Heart left ventricle (tissue), 16 donors: ENCODE results near the gene KIF13A. TPM values are rescaled to one million over a fixed set of nuclear protein-coding genes. Genes with fewer than 3 reads are reported as not detected.
A peak's percentile ranks its signal among the peaks of the same experiment; 100 is the strongest.

Experiments used
- ATAC-seq, 4 donors: fragments of 200-7000 bp; cut with Tn5 transposase; one replicate each; pipeline ENCODE4 v1.9.1; 2020 to 2022; ENCODE audit warnings: moderate library complexity in 4 of 4, mild to moderate bottlenecking in 3 of 4, moderate number of reproducible peaks in 1 of 4
- DNase-seq, 5 donors: peaks; one replicate each; pipeline ENCODE4 v3.0.0-alpha.2; 2020
- H3K27ac ChIP-seq, 12 donors: fragments of 200-600 bp; sonication (generic) in 4 of 12; one replicate each; pipeline versions ENCODE4 v1.5.0 to v1.8.0; 2016 to 2022; ENCODE audit warnings: mild to moderate bottlenecking in 2 of 12
- H3K27me3 ChIP-seq, 9 donors: fragments of 200-600 bp; sonication (generic) in 2 of 9; one replicate each; pipeline versions ENCODE4 v1.5.1 to v1.8.0; 2016 to 2022; ENCODE audit warnings: mild to moderate bottlenecking in 3 of 9
- H3K36me3 ChIP-seq, 9 donors: fragments of 200-600 bp; sonication (generic) in 2 of 9; one replicate each; pipeline versions ENCODE4 v1.5.0 to v1.8.0; 2018 to 2022; ENCODE audit warnings: mild to moderate bottlenecking in 2 of 9
- H3K4me1 ChIP-seq, 12 donors: fragments of 200-600 bp; sonication (generic) in 4 of 12; one replicate each; pipeline versions ENCODE4 v1.5.0 to v1.8.0; 2016 to 2022; ENCODE audit warnings: mild to moderate bottlenecking in 3 of 12
- H3K4me3 ChIP-seq, 12 donors: fragments of 200-600 bp; sonication (generic) in 4 of 12; one replicate each; pipeline versions ENCODE4 v1.5.0 to v1.8.0; 2017 to 2022; ENCODE audit warnings: mild to moderate bottlenecking in 9 of 12, moderate library complexity in 4 of 12
- H3K9me3 ChIP-seq, 12 donors: fragments of 200-600 bp; sonication (generic) in 4 of 12; one replicate each; pipeline versions ENCODE4 v1.5.0 to v1.8.0; 2016 to 2022; ENCODE audit warnings: mild to moderate bottlenecking in 1 of 12
- POLR2A ChIP-seq, 2 donors: fragments of 450-650 bp; IDR thresholded peaks; one replicate each; pipeline ENCODE4 v1.6.1; 2017; ENCODE audit warnings: antibody characterized with exemption in 2 of 2, mild to moderate bottlenecking in 2 of 2, moderate library complexity in 2 of 2
- WGBS, 4 donors: extraction: QIAGEN DNeasy Blood & Tissue Kit in 2 of 4; methylation state at CpG; one replicate each; pipeline versions ENCODE4 v1.1.5 to v1.1.7; 2013 to 2018; 5-methylcytosine and 5-hydroxymethylcytosine counted together
- intact Hi-C, 10 donors: fragments of 100-400 bp; cut with DNase I; formaldehyde crosslinking; loops; one replicate each; pipeline versions ENCODE4 v1.11.1 to v1.14.2; 2022
- polyA plus RNA-seq, 2 donors: library from polyadenylated mRNA; stranded (reverse); fragments of 200-250 nt; gene quantifications; one replicate each; pipeline ENCODE4 v1.2.3, GENCODE V29; 2013
- total RNA-seq, 9 donors: library from RNA; depleted of rRNA in 2 of 9; stranded (reverse); fragments of >200 nt in 2 of 9; fragmentation: NEBNext Ultra II Directional in 3 of 9; extraction: Animal tissue kit (Norgen Biotek cat#: 25700) in 3 of 9; gene quantifications; one replicate each; pipeline versions ENCODE4 v1.1.0 to v1.2.4, GENCODE V29; 2016 to 2023
- TF ChIP-seq, protein P1 (sequence below), 12 donors: fragments of 200-600 bp; sonication (generic) in 4 of 12; IDR thresholded peaks; one replicate each; pipeline versions ENCODE4 v1.5.0 to v1.8.0; 2018 to 2022; ENCODE audit warnings: antibody characterized with exemption in 12 of 12, mild to moderate bottlenecking in 5 of 12
- donor health status: ischemic (EF 13 %, LVEDD 7.1; RV severe dilation, severe dysfunction).
- donor health status: healthy with polysubstance abuse.
- donor health status: DM: no; HTN: yes; CAD: no.
- donor health status: DM: no; HTN: no; CAD: no.
- donor health status: ischemic (EF 25% LVEDD 6.9; RV normal size, moderate dysfunction).
- donor health status: ischemic (EF 25% LVEDD 5.7; RV mildly dilated, moderate dysfunction).
- donor health status: healthy.
- donor health status: DM: yes; HTN: yes; CAD: no.
- donor health status: ischemic (EF 35%, LVEDD 5.7; RV mildly dilated, moderate dysfunction).
- donor health status: nonischemic (EF 11% LVEDD 7.7; RV severe dilation, severe dysfunction).
- donor health status: DM: yes; HTN: yes; CAD: no.
- donor health status: PGD.
- donor health status: ischemic (EF 29% LVEDD 5.4; RV normal size, mild dysfunction).
- donor health status: nonischemic (EF 23%, LVEDD 6.1; RV moderate dilation, normal function).

The KIF13A gene
- total and polyA plus RNA-seq, 11 donors: 17.1 to 148 (median 72.2) TPM

DNA sequence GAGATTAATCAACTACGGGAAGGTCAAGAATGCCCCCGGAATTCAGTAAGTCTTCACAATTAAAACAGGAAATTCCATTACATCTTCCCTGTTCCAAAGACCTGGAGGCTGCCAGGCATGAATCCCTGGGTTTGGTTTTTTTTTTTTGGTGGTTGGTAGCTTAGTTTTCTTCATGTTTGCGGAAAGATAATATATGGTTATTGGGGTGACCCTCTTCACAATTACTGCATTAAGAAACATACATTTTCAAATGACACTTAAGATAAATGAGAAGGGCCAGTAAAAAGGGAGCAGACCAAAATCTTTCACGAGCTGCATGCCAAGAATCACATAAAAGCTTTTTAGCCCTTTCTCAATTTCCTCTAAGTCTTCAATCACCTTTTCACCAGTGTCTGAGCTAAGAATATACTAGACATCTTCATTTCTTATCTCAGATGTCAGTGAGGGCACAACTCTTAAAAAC lies 64.0 kb downstream of the KIF13A start:
- 34 to 44% (median 37%) methylated on average over 4 of the region's 4 CpGs for WGBS, 4 donors
- no peak overlapping the region for H3K4me3 ChIP-seq
- no peak for ATAC-seq
- peak overlapping the region in 10 of 12 donors; percentile 13 to 86 (median 62) for H3K27ac ChIP-seq
- intact Hi-C loops: loop anchor here in 2 of 10 donors (5.0 to 10.0 kb wide), 2 partner anchors 56 to 59 kb away; no protein-coding TSS in a partner anchor
- no peak for TF ChIP-seq POLR2A (IDR thresholded peaks at IDR 0.05)
- TF ChIP-seq, protein P1, sequence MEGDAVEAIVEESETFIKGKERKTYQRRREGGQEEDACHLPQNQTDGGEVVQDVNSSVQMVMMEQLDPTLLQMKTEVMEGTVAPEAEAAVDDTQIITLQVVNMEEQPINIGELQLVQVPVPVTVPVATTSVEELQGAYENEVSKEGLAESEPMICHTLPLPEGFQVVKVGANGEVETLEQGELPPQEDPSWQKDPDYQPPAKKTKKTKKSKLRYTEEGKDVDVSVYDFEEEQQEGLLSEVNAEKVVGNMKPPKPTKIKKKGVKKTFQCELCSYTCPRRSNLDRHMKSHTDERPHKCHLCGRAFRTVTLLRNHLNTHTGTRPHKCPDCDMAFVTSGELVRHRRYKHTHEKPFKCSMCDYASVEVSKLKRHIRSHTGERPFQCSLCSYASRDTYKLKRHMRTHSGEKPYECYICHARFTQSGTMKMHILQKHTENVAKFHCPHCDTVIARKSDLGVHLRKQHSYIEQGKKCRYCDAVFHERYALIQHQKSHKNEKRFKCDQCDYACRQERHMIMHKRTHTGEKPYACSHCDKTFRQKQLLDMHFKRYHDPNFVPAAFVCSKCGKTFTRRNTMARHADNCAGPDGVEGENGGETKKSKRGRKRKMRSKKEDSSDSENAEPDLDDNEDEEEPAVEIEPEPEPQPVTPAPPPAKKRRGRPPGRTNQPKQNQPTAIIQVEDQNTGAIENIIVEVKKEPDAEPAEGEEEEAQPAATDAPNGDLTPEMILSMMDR (IDR thresholded peaks at IDR 0.05): no peak
- no peaks in the 10 kb centered on the region for H3K36me3 ChIP-seq
- no peaks in the 10 kb centered on the region for H3K9me3 ChIP-seq
- H3K27me3 ChIP-seq: no peaks in the 10 kb centered on the region
- no peak for DNase-seq
- peaks cover 0 to 98% (median 64%) of the 10 kb centered on the region in 12 donors for H3K4me1 ChIP-seq

DNA sequence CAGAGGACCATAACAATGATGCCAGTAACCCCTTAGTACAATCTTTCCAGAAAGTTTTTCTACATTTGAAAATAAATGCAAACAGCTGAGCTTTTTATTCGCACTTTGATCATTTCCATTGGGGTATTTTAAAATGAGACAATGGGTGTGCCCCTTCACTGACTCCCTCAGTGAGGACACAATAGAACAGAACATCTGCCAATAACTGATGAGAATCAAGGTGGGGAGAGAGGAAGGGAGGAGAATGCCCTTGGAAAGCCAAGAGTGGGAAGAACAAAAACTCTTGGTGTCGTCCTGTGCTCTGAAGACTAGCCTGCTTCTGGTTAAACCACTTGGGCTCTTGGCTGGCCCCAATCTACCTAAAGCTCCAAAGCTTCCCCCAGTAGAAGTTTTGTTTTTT lies 66.0 kb downstream of the KIF13A start:
- Histone ChIP-seq H3K4me1 (peaks cover 0 to 93% (median 63%) of the 10 kb centered on the region in 12 donors), H3K4me3 (no peak overlapping the region), H3K36me3 (no peaks in the 10 kb centered on the region), H3K27me3 (no peaks in the 10 kb centered on the region), H3K27ac (peak overlapping the region in 8 of 12 donors; percentile 3 to 62 (median 28)), H3K9me3 (no peaks in the 10 kb centered on the region)
- no peak for DNase-seq
- 53 to 69% (median 58%) methylated on average over 2 of the region's 2 CpGs for WGBS, 4 donors
- no peak for ATAC-seq
- intact Hi-C loops: loop anchor here in 2 of 10 donors (5.0 to 10.0 kb wide), 2 partner anchors 54 to 57 kb away; no protein-coding TSS in a partner anchor
- no peak for TF ChIP-seq POLR2A (IDR thresholded peaks at IDR 0.05)
- TF ChIP-seq, protein P1 (IDR thresholded peaks at IDR 0.05): no peak

DNA sequence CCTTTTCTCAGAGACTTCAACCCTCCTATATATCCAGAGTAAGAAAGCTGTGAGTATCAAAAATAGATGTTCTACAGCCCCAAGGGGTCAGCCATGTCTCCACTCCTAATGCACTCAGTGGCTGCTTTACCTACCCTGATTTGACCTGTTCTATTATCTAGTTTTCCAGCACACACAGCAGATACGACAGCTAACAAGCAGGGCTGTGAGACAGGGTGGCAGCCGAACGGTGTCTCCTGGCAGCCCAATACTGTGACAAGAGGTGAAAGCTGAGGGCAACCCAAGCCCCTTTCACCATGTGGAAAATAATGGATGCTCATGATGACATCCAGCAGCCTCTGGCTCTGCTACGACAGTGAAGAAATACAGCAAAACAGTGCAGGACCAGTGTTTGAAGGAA lies 67.9 kb downstream of the KIF13A start:
- Histone ChIP-seq H3K9me3 (no peaks in the 10 kb centered on the region), H3K4me3 (no peak overlapping the region), H3K27me3 (no peaks in the 10 kb centered on the region), H3K4me1 (peaks cover 0 to 90% (median 57%) of the 10 kb centered on the region in 12 donors), H3K27ac (peak overlapping the region in 7 of 12 donors; percentile 1 to 62 (median 45)), H3K36me3 (no peaks in the 10 kb centered on the region)
- whole genome bisulfite sequencing, 4 donors: 36 to 94% (median 53%) methylated on average over 4 of the region's 4 CpGs
- intact Hi-C loops: no loop called here
- ATAC-seq (peak; percentile 73 to 93 (median 86)), DNase-seq (peak in 3 of 5 donors; percentile 58 to 67 (median 65))
- TF ChIP-seq POLR2A (IDR thresholded peaks at IDR 0.05): no peak
- TF ChIP-seq, protein P1 (IDR thresholded peaks at IDR 0.05): no peak

DNA sequence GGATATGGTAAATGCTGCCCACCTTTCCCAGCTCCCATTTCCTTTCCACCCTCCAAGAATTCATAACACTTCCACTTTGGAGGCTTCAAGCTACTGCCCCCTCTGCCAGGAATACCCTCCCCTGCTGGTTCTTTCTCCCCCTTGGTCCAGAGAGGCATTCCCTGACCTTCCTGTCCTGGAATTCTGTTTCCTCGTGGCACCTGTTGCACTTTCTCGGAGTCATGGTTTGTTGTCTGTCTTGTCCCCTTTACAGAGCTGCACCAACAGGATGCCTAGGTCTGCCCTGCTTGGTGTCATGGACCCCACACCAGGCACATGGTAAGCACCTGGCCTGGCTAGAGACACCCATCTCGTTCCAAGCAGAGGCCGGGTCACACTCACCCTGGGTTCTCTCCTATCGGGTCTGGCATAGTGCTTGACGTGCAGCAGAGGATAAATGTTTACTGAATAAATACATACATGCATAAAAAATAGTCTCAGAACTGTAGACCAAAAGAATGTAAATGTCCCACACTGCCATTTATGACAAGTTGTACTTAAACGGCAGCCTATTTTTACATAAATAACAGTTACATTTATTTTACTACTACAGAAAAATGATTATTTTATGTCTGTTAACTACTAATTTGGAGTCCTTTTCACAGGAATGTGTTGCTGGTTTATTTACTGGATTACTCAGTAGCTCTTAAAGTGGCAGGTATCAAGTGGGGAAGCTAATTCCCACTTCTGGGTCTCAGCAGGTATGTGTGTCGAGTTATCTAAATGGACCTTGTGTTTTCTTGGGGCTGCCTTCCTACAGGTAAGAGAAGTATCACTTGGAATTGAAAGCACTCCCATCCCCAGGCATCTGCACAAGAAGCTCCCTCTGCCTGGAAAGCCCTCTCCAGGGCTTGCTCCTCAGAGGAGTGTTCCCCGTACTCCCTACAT lies 69.3 kb downstream of the KIF13A start:
- no peak overlapping the region for H3K4me3 ChIP-seq
- H3K4me1 ChIP-seq: peaks cover 0 to 85% (median 45%) of the 10 kb centered on the region in 12 donors
- no peaks in the 10 kb centered on the region for H3K9me3 ChIP-seq
- no peak for DNase-seq
- 60 to 69% (median 67%) methylated on average over 9 of the region's 9 CpGs for WGBS, 4 donors
- no peaks in the 10 kb centered on the region for H3K27me3 ChIP-seq
- TF ChIP-seq, protein P1 (IDR thresholded peaks at IDR 0.05): no peak
- TF ChIP-seq POLR2A (IDR thresholded peaks at IDR 0.05): no peak
- H3K36me3 ChIP-seq: no peaks in the 10 kb centered on the region
- peak overlapping the region in 7 of 12 donors; percentile 0 to 62 (median 31) for H3K27ac ChIP-seq
- intact Hi-C loops: no loop called here
- ATAC-seq: peak in 2 of 4 donors; percentile 19 to 45
